Ecto neural progenitor cell (in vitro differentiated cells): ENCODE results near the gene ACTMAP.
"Not testable (repeated sequence)": the region's sequence is repeated elsewhere in the genome, so short reads cannot be mapped to it uniquely, and the experiment has no call there.

Source experiments
- DNase-seq: peaks from one replicate; pipeline ENCODE4 v3.0.0-alpha.2; 2018; ENCODE audit warnings: low spot score

ACTMAP gene

DNA sequence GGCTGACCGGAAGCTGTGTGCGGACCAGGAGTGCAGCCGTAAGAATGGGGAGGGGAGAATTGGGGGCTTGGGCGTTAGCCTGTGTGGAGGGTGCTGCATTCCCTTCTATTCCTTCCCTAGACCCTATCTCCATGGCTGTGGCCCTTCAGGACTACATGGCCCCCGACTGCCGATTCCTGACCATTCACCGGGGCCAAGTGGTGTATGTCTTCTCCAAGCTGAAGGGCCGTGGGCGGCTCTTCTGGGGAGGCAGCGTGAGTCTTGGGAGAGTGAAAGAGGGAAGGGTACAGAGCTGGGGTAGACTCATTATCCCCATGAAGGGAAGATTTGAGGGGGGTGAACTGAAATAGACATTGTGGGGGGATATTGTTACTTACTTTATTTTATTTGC is 25.4 kb upstream of the ACTMAP start:
- no peak for DNase-seq

DNA sequence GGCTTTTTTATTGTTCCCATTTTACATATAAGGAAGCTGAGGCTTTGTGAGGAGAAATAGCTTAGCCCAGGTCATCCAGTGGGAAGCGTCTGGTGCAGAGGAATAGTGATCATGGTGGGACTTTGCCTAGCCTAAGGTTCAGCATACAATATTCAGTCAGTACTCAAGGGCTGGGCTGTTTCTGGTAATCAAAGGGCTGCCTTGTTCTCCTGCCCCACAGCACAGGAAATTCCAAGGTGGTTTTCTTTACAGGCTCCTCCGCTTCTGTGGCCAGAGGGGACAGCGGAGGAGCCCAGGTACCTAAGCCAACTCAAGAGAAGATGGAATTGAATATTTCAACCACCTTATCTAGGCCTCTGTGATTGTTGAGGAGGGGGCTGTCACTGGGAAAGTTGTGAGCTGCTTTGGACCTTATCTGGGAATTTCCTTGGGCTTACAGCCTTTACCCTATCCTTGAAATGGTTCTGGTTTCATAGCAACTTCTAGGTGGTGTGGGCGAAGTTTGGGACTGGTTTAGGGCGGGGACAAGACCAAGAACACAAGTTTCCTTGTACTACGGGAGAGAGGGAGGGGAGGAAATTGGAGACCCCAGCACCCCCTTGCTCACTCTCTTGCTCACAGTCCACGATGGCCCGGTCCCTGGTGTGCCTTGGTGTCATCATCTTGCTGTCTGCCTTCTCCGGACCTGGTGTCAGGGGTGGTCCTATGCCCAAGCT is 24.8 kb upstream of the ACTMAP start, which contains the start of gene MIA:
TSS of gene MIA (plus strand) at position 606 of the 716 bp plus-strand sequence. CDS start at position 628, 22 bp downstream.
- no peak for DNase-seq

DNA sequence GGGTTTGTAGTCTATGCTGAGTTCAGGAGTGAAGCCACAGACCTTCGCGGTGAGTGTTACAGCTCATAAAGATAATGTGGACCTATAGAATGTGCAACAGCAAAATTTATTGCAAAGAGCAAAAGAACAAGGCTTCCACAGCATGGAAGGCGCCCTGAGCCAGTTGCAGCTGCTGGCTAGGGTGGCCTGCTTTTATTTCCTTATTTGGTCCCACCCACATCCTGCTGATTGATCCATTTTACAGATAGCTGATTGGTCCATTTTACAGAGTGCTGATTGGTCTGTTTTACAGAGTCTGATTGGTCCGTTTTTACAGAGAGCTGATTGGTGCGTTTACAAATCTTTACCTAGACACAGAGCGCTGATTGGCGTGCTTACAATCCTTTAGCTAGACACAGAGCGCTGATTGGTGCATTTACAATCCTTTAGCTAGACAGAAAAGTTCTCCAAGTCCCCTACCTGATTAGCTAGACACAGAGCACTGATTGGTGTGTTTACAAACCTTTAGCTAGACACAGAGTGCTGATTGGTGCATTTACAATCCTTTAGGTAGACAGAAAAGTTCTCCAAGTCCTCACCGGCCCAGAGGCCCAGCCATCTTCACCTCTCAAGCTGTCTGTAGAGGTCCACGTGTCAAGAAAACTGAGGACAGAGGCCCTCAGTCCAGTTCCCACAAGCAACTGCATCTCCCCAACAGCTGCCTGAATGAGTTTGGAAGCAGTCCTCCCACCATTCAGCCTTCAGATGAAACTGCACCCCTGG is 21.0 kb upstream of the ACTMAP start:
- DNase-seq = not testable (repeated sequence)

DNA sequence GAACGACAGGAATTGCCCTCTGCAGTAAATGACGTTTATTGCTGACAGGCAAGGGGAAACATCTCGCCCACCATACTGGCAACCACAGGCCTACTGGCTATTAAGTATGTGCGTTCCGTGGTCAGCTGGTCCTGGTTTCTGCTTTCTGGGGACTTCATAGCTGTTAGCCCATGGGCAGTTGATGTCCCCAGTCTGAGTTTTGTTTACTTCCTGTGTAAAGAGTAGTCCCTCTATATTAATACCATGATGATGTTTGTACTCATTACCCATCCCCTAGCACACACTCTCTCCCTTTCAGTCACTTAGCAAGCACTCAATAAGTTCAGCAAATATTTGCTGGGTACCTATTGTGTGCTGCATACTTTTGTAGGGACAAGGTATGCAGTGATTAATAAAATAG is 18.6 kb upstream of the ACTMAP start:
- no peak for DNase-seq

DNA sequence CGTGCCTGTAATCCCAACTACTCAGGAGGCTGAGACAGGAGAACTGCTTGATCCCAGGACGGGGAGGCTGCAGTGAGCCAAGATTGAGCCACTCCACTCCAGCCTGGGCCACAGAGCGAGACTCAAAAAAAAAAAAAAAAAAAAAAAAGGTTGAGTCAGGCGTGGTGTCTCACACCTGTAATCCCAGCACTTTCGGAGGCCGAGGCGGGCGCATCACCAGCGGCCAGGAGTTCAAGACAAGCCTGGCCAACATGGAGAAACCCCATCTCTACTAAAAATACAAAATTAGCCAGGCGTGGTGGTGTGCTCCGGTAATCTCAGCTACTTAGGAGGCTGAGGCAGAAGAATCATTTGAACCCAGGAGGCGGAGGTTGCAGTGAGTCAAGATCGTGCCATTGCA is 16.1 kb upstream of the ACTMAP start:
- DNase-seq = not testable (repeated sequence)

DNA sequence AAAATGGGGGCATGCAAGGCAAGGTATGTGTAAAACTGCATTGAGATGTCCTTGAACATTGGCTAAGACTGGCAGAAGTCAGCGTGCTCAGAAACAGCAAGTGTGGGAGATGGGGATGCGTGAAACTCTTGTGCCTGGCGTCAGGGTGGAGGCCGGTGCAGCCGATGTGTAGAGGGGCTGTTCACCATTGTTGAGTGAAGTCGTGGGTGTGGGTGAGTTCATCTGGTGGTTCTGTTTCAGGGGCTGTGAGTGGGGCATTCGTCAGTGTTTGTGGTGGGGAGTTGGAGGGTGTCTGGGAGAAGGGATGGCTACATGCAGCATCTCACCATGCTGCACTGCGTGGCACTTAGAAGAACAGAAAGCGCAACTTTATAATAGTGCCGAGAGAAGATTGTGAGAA is 13.7 kb upstream of the ACTMAP start:
- DNase-seq = no peak

DNA sequence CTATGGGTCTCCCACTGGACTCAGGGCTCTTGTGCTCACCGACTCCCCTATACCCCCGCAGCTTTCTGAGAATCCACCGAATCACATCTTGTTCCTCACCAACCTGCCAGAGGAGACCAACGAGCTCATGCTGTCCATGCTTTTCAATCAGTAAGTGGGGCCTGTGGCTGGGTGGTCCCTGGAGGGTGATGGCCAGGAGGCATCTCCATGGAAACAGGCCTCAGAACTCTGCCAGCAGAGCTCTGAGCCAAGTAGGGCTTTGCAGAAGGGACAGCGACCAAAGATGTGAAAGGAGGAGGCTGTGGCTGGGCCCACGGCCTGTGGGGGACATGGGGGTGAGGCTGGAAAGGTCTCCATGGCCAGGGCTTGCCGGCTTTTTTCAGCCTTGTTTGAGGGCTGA is 13.2 kb upstream of the ACTMAP start:
- DNase-seq = no peak

DNA sequence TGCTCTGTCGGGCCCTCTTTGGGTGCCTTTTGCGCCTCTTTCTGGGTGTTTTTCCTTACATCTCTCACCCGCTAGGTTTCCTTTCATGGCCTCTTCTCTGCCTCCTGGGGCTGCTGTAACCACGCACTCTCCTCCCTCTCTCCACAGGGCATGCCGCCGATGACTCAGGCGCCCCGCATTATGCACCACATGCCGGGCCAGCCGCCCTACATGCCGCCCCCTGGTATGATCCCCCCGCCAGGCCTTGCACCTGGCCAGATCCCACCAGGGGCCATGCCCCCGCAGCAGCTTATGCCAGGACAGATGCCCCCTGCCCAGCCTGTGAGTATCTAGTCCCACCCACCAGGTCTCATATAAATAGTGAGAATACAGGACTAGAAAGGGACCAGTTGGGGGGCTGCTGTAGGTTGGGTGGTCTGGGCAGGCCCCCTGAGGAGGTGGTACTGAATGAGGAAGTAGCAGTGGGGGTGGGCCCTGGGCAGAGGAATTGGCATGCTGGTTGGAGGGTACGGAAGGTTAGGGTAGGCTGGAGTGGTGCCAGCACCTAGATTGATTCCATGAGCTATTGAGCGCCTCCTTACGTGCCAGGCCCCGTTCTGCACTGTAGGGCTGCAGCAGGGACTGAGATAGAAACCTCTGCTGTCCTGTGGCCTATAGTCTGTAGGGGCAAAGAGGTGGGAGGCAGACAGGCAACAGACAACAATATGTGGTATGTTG is 12.6 kb upstream of the ACTMAP start:
- DNase-seq = no peak

DNA sequence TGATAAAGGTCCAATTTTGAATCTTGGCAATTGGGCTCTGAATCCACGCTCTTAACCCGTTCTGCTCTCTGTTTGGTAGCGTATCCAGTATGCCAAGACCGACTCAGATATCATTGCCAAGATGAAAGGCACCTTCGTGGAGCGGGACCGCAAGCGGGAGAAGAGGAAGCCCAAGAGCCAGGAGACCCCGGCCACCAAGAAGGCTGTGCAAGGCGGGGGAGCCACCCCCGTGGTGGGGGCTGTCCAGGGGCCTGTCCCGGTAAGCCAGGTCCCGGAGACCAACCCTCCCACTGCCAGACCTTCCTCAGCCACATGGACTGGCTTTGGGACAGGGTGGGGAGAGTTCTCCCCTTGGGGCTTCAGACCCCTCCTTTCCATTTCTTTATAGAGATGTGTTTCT is 9.1 kb upstream of the ACTMAP start:
- DNase-seq = no peak

DNA sequence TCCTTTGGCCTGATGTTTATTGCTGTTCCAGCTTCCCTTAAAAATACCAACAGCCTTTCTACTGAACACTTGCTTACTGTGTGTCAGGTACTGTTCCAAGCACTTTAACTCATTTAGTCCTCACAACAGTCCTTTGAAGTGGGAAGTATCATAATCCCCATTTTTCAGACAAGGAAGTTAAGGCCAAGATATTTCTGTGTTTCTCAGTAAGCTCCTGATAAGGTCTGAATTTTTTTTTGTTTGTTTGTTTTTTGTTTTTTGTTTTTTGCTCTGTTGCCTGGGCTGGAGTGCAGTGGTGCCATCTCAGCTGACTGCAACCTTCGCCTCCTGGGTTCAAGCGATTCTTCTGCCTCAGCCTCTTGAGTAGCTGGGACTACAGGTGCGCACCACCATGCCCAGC is 8.2 kb upstream of the ACTMAP start:
- no peak for DNase-seq

DNA sequence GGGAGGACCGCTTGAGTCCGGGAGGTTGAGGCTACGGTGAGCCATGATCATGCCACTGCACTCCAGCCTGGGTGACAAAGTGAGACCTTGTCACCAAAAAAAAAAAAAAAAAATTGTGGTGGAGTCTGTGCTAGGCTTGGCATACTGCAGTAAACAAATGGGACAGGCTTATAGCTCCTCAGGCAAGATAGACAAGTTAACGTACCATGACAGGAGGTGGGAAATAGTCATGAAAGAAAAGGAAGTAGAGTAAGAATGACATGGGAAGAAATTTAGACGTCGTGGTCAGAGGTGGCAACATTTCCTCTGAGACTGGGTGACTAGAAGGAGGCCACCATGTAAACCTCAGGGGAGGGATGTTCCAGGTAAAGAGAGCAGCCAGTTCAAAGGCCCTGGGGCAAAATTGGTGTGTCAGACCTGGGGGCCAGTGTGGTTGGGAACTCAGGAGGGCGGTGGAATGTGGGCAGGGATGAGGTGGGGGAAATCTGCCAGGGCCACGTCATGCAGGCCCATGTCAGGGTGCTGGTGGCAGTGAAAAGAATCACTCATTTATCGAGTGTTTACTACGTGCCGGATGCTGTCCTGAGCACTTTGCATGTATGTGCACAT is 6.3 kb upstream of the ACTMAP start:
- no peak for DNase-seq

DNA sequence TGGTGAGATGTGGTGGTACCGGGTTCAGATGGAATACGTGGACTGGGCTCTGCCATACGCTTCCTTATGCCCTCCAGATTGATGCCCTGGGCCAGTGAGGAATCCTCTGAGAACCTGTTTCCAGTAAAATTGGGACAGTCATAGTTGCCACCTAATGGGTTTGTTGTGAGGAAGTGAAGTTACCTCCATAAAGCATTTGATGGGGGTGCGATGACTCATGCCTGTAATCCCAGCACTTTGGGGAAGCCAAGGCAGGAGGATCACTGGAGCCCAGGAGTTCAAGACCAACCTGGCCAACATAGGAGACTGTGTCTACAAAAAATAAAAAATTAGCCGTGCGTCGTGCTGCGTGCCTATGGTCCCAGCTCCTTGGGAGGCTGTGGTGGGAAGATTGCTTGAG is 5.5 kb upstream of the ACTMAP start:
- DNase-seq = no peak

DNA sequence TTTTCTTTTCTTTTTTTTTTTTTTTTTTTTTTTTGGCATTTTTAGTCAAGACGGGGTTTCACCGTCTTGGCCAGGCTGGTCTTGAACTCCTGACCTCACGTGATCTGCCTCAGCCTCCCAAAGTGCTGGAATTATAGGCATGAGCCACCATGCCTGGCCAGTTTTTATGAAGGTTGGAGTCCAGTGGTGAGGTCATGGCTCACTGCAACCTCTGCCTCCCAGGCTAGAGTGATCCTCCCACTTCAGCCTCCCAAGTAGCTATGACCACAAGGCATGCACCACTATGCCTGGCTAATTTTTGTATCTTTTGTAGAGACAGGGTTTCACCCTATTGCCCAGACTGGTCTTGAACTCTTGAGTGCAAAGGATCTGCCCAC is 5.0 kb upstream of the ACTMAP start:
- DNase-seq = no peak

DNA sequence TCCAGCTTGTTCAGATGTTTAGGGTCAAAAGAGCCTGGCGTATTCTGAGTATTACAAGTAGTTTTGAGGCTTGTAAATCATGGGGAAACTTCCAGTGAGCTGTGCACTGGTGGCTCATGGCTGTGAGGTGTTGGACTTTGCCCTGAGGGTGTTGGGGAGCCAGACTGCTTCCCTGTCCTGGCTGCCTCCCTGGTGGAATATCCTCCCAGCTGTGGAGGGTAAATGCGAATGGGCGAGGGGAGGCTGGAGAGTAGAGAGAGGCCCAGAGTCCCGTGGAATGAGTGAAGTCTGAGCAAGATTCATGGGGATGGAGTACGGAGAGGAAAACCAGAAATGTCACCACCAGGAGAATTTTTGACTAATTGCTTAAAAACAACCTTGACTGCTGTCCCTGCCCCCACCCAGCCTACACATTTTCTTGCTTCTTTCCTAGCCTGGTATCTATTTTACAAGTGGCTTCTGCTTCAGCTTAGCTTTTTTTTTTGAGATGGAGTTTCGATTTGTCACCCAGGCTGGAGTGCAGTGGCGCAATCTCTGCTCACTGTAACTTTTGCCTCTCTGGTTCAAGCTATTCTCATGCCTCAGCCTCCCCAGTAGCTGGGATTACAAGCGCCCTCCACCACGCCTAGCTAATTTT is 4.5 kb upstream of the ACTMAP start:
- no peak for DNase-seq

DNA sequence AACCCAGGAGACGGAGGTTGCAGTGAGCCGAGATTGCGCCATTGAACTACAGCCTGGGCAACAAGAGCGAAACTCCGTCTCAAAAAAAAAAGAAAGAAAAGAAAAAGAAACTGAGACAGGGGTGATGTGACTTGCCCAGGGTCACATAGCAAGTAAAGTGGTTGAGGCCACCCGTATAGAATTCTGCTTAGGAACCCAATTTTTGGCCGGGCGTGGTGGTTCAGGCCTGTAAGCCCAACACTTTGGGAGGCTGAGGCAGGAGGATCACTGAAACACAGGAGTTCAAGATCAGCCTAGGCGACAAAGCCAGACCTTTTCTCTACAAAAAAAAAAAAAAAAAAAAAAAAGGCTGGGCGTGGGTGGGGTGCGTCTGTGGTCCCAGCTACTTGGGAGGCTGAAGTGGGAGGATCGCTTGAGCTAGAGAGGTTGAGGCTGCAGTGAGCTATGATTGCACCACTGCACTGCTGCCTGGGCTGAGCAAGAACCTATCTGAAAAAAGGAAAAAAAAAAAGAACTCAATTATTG is 2.0 kb upstream of the ACTMAP start:
- no peak for DNase-seq

DNA sequence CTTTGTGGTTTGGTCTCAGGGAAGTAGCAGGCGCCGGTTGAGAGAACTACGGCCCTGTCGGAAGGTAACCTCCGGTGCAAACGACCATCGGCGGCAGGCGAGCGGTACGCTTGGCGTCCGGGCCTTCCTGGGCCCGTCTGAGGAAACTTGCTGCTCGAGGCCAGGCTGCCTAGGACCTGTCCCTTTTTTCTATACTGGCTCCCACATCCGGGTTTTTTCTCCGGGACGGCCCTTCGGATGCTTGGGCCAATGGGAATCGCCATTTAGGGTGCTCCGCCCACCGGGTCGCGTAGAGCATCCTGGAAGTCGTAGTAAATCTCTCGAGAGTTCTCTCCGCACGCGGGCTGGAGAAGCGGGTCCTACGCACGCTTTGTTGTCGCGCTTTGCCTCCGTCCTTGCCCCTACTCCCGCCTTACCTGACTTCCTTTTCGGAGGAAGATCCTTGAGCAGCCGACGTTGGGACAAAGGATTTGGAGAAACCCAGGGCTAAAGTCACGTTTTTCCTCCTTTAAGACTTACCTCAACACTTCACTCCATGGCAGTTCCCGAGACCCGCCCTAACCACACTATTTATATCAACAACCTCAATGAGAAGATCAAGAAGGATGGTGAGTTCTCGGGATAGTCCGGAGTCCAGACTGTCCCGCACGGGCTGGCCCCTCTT is 729 bp upstream of the ACTMAP start, which contains the start of gene SNRPA:
TSS of gene SNRPA (plus strand) at position 330 of the 664 bp plus-strand sequence. CDS start at position 536, 206 bp downstream.
- DNase-seq = peak; percentile 98

DNA sequence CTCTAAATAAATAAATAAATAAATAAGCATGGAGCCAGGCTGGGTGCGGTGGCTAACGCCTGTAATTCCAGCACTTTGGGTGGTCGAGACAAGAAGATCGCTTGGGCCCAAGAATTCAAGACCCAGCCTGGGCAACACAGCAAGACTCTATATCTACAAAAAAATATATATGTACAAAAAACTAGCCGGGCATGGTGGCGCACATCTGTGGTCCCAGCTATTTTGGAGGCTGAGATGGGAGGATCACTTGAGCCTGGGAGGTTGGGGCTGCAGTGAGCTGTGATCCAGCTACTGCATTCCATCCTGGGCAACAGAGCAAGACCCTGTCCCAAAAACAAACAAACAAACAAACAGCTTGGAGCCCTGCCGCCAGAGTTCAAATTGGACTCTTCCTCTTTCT is 2.7 kb downstream of the ACTMAP start:
- no peak for DNase-seq

DNA sequence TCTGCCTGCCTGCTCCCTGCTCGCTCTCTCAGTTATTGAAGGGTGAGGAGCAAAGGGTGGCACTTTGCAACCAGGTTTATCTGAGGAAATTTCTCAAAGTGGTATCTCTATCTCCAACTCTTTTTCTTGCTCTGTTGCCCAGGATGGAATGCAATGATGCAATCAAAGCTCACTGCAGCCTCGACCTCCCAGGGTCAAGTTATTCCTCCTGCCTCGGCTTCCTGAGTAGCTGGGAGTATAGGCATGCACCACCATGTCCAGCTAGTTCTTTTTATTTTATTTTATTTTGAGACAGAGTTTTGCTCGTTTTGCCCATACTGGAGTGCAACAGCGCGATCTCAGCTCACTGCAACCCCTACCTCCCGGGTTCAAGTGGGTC is 4.9 kb downstream of the ACTMAP start:
- no peak for DNase-seq

DNA sequence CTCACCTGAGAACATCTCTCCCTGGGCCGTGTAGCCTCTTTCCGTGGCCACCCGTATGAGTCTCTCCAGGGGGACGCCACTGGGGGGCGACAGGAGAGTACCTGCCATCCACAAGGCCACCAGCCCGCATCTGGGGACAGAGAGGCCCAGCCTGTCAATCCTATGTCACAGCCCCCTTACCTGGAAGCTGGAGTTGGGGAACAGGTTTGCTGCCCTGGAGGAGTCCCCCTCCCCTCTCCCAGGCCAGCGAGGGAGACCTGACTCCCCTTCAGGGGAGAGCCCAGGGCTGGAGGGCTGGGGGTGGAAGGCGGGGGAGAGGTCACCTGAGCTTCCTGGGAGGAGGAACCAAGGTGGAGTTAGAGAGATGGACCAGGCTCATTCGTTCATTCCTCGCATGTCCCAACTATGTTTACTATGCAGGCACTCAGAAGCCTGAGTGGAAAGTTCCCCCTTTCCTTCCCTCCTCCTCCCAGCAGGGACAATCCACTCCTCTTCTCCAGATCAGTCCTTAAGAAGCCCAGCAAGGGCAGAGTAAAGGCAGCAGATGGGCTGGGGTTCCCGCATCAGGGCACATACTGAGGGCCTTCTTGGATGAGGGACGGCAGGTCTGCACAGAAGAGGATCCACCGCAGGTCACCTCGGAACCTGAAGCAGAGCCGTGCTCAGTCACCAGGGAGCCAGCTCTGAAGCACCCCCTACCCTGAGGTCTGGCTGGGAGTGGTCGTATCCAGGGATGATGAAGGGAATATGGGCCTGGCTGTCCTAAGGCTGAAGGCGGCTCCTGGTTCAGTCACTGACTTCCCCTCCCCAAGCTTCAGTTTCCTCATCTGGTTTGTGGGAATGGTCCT is 5.5 kb downstream of the ACTMAP start:
- no peak for DNase-seq

DNA sequence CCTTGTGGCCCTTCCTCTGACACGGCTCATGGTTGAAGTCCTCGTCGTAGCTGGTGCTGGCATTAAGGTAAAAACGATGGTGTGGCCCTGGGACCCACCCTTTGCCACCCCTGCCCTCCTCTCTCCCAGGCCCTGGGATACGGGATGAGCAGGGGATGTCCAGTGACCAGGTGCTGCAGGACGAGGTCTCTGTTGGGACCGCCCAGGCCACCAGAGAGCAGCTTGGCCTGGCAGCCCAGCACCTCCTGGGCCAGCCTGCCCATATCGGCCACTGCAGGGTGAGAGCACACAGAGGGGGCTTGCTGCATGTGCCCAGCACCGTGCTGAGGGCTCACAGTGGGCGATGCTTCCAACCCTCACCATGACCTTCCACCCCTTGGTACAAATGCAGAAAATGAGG is 6.4 kb downstream of the ACTMAP start:
- no peak for DNase-seq
